Upper lobe of left lung (tissue), 6 donors: Measurements from ENCODE around the gene ALLC. TPM values are rescaled to one million over a fixed set of nuclear protein-coding genes. Genes with fewer than 3 reads are reported as not detected.

Experiments
- ATAC-seq, 2 donors: fragments of 200-7000 bp; cut with Tn5 transposase; one replicate each; pipeline ENCODE4 v1.9.1; 2022; ENCODE audit warnings: mild to moderate bottlenecking in 2 of 2, moderate library complexity in 2 of 2; ENCODE audit not compliant: low FRiP score in 2 of 2
- DNase-seq, 2 donors: peaks; one replicate each; pipeline ENCODE4 v3.0.0-alpha.2; 2019 to 2020
- H3K27ac ChIP-seq, 4 donors: fragments of 200-600 bp; sonication (generic); one replicate each; pipeline ENCODE4 v1.5.1; 2016 to 2019
- H3K27me3 ChIP-seq, 4 donors: fragments of 200-600 bp; sonication (generic); one replicate each; pipeline ENCODE4 v1.5.1; 2017 to 2019
- H3K36me3 ChIP-seq, 4 donors: fragments of 200-600 bp; sonication (generic); one replicate each; pipeline ENCODE4 v1.5.1; 2016 to 2019
- H3K4me1 ChIP-seq, 4 donors: fragments of 200-600 bp; sonication (generic); one replicate each; pipeline ENCODE4 v1.5.1; 2018 to 2019
- H3K4me3 ChIP-seq, 4 donors: fragments of 200-600 bp; sonication (generic); one replicate each; pipeline ENCODE4 v1.5.1; 2017 to 2019; ENCODE audit warnings: mild to moderate bottlenecking in 2 of 4, moderate library complexity in 1 of 4
- H3K9me3 ChIP-seq, 4 donors: fragments of 200-600 bp; sonication (generic); one replicate each; pipeline ENCODE4 v1.5.1; 2018 to 2019
- CTCF ChIP-seq, 6 experiments: fragments of 450-650 bp in 4 of 6; fragments of 200-600 bp in 2 of 6; sonication (generic) in 2 of 6; IDR thresholded peaks; one replicate each; pipeline ENCODE4 v1.5.1; 2016 to 2019; ENCODE audit warnings: antibody characterized with exemption in 6 of 6
- EP300 ChIP-seq, 4 donors: sonication (generic); formaldehyde crosslinking; IDR thresholded peaks; one replicate each; pipeline ENCODE4 v1.5.1; 2017; ENCODE audit warnings: antibody characterized with exemption in 4 of 4, control low read depth in 2 of 4
- POLR2A ChIP-seq, 4 donors: fragments of 450-650 bp; IDR thresholded peaks; one replicate each; pipeline ENCODE4 v1.5.1; 2016 to 2017; ENCODE audit warnings: antibody characterized with exemption in 4 of 4, mild to moderate bottlenecking in 2 of 4
- POLR2AphosphoS5 ChIP-seq, 2 donors: sonication (generic); formaldehyde crosslinking; IDR thresholded peaks; one replicate each; pipeline ENCODE4 v1.5.1; 2017; ENCODE audit warnings: antibody characterized with exemption in 2 of 2
- WGBS, 2 donors: methylation state at CpG; one replicate each; pipeline ENCODE4 v1.1.5; 2017 to 2018; 5-methylcytosine and 5-hydroxymethylcytosine counted together
- total RNA-seq, 6 donors: library from RNA; depleted of rRNA in 4 of 6; stranded (reverse); fragments of >200 nt in 4 of 6; gene quantifications; one replicate each; pipeline versions ENCODE4 v1.1.0 to v1.2.1, GENCODE V29; 2016 to 2021
- donor health status: DM: no; HTN: no; CAD: no; lungs with moderate emphysema.
- donor health status: DM: no; HTN: yes; CAD: no; lungs with severe emphysema.

ALLC gene
- total RNA-seq, 6 donors from 2014 or later = not detected

GRCh38 chr2:3648652-3649177, 9.3 kb upstream of the ALLC start:
- no peak for TF ChIP-seq CTCF (IDR thresholded peaks at IDR 0.05)
- TF ChIP-seq EP300 (IDR thresholded peaks at IDR 0.05) = no peak
- no peak for TF ChIP-seq POLR2A (IDR thresholded peaks at IDR 0.05)
- TF ChIP-seq POLR2AphosphoS5 (IDR thresholded peaks at IDR 0.05) = no peak
- DNase-seq (no peak), ATAC-seq (no peak)
- Histone ChIP-seq H3K27ac (no peak overlapping the region), H3K4me3 (no peak overlapping the region), H3K36me3 (no peaks in the 10 kb centered on the region), H3K27me3 (no peaks in the 10 kb centered on the region), H3K9me3 (no peaks in the 10 kb centered on the region), H3K4me1 (peaks cover 9 to 15% (median 12%) of the 10 kb centered on the region in 4 donors)
- 95 to 97% methylated on average over 19 to 20 of the region's 20 CpGs for WGBS, 2 donors

- ATAC-seq (no peak), DNase-seq (no peak)
- 85 to 89% methylated on average over 9 to 16 of the region's 16 CpGs for WGBS, 2 donors
- no peak overlapping the region for H3K4me3 ChIP-seq
- TF ChIP-seq POLR2AphosphoS5 (IDR thresholded peaks at IDR 0.05) = no peak
- TF ChIP-seq EP300 (IDR thresholded peaks at IDR 0.05) = no peak
- no peak for TF ChIP-seq CTCF (IDR thresholded peaks at IDR 0.05)
- TF ChIP-seq POLR2A (IDR thresholded peaks at IDR 0.05) = no peak
- peaks cover 9 to 15% (median 12%) of the 10 kb centered on the region in 4 donors for H3K4me1 ChIP-seq
- H3K27me3 ChIP-seq = no peaks in the 10 kb centered on the region
- no peaks in the 10 kb centered on the region for H3K36me3 ChIP-seq
- H3K9me3 ChIP-seq = no peaks in the 10 kb centered on the region
- H3K27ac ChIP-seq = no peak overlapping the region
Observed at GRCh38 chr2:3649581-3649980, 8.4 kb upstream of the ALLC start.

GRCh38 chr2:3650140-3650920, 7.7 kb upstream of the ALLC start:
- WGBS, 2 donors = 66 to 82% methylated on average over 9 to 20 of the region's 20 CpGs
- TF ChIP-seq POLR2AphosphoS5 (IDR thresholded peaks at IDR 0.05) = no peak
- no peak for TF ChIP-seq CTCF (IDR thresholded peaks at IDR 0.05)
- TF ChIP-seq EP300 (IDR thresholded peaks at IDR 0.05) = no peak
- no peak for TF ChIP-seq POLR2A (IDR thresholded peaks at IDR 0.05)
- H3K4me3 ChIP-seq = no peak overlapping the region
- no peaks in the 10 kb centered on the region for H3K27me3 ChIP-seq
- no peaks in the 10 kb centered on the region for H3K9me3 ChIP-seq
- ATAC-seq (no peak), DNase-seq (peak in 1 of 2 donors; percentile 70)
- peaks cover 9 to 15% (median 12%) of the 10 kb centered on the region in 4 donors for H3K4me1 ChIP-seq
- no peak overlapping the region for H3K27ac ChIP-seq
- H3K36me3 ChIP-seq = no peaks in the 10 kb centered on the region

GRCh38 chr2:3651691-3652648, 6.0 kb upstream of the ALLC start:
- 30 to 35% methylated on average over 38 to 40 of the region's 45 CpGs for WGBS, 2 donors
- TF ChIP-seq POLR2A (IDR thresholded peaks at IDR 0.05) (no peak), POLR2AphosphoS5 (IDR thresholded peaks at IDR 0.05) (no peak), EP300 (IDR thresholded peaks at IDR 0.05) (no peak), CTCF (IDR thresholded peaks at IDR 0.05) (peak in 1 of 6 experiments; percentile 13)
- Histone ChIP-seq H3K9me3 (no peaks in the 10 kb centered on the region), H3K4me3 (peak overlapping the region in 3 of 4 donors; percentile 9 to 39 (median 17)), H3K27ac (peak overlapping the region; percentile 11 to 73 (median 26)), H3K4me1 (peaks cover 9 to 15% (median 12%) of the 10 kb centered on the region in 4 donors), H3K36me3 (no peaks in the 10 kb centered on the region), H3K27me3 (no peaks in the 10 kb centered on the region)
- ATAC-seq (peak; percentile 24 to 59), DNase-seq (peak in 1 of 2 donors; percentile 82)
